ENCODE results near the gene RFX3. TPM values are rescaled to one million over a fixed set of nuclear protein-coding genes. Genes with fewer than 3 reads are reported as not detected.

The RFX3 gene
- total RNA-seq, 1 donor from 2014 or later = 1.6 TPM

DNA sequence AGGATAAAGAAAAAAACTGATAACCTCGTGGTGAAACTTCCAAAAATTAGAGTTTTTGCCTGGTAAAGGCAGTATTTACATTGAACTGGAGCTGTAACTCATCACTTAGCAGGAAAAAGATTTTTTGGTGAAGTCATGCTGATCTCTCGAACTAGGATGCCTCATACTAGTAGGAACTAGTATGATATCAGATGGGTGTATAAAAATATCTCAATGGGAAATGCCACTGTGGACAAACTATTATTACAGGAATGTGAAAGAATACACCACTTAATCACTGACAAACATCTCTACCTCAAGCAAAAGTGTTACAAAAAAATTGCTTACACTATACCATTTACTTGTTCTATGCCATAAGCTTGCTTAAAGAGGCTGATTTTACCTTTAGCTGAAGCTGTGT, 28.4 kb downstream of the RFX3 start:
- no peak overlapping the region for H3K4me3 ChIP-seq (ENCODE audit: low read depth, low read length)
- TF ChIP-seq, protein P1, sequence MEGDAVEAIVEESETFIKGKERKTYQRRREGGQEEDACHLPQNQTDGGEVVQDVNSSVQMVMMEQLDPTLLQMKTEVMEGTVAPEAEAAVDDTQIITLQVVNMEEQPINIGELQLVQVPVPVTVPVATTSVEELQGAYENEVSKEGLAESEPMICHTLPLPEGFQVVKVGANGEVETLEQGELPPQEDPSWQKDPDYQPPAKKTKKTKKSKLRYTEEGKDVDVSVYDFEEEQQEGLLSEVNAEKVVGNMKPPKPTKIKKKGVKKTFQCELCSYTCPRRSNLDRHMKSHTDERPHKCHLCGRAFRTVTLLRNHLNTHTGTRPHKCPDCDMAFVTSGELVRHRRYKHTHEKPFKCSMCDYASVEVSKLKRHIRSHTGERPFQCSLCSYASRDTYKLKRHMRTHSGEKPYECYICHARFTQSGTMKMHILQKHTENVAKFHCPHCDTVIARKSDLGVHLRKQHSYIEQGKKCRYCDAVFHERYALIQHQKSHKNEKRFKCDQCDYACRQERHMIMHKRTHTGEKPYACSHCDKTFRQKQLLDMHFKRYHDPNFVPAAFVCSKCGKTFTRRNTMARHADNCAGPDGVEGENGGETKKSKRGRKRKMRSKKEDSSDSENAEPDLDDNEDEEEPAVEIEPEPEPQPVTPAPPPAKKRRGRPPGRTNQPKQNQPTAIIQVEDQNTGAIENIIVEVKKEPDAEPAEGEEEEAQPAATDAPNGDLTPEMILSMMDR (conservative IDR thresholded peaks at IDR 0.05; ENCODE audit: low read depth, low read length) = no peak
- no peak for DNase-seq (ENCODE audit: low read depth)

DNA sequence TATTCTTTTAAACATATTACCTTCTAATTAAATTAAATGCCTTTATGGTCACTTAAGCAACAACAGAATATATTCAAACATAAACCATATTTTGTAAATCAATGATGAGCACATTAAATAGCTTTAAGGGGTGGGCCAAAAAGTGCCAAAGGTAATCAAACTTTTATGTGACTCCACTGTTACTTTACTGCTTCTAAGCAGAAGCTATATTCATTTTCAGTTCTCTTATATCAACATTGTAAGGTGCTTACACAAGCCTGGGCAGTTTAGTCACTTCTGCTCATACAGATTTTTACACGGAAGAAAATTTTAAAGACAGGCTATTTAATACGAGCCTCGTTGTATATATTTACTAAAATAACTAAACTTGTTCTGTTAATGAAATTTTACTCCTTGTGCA, 29.9 kb downstream of the RFX3 start:
- H3K4me3 ChIP-seq (ENCODE audit: low read depth, low read length) = no peak overlapping the region
- TF ChIP-seq, protein P1 (conservative IDR thresholded peaks at IDR 0.05; ENCODE audit: low read depth, low read length) = no peak
- no peak for DNase-seq (ENCODE audit: low read depth)

DNA sequence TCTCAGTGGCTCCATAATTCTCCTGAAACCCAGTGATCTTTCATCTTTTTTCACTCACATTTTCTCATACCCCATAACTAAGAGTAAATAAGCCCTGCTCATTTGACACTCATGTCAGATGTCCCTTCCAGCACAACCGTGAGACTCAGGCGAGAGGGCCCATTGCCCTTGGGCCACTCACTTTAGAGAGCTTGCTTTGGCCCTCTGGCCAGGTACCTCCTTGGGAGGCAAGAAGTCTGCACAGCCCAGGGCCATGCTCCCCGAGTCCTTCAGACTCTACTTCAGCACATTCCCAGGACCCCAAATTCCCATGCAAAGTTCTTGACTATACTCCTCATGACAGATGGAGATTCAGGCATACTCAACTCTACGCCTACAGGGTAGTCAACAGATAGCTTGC, 33.6 kb downstream of the RFX3 start:
- TF ChIP-seq, protein P1 (conservative IDR thresholded peaks at IDR 0.05; ENCODE audit: low read depth, low read length) = no peak
- no peak overlapping the region for H3K4me3 ChIP-seq (ENCODE audit: low read depth, low read length)
- no peak for DNase-seq (ENCODE audit: low read depth)

DNA sequence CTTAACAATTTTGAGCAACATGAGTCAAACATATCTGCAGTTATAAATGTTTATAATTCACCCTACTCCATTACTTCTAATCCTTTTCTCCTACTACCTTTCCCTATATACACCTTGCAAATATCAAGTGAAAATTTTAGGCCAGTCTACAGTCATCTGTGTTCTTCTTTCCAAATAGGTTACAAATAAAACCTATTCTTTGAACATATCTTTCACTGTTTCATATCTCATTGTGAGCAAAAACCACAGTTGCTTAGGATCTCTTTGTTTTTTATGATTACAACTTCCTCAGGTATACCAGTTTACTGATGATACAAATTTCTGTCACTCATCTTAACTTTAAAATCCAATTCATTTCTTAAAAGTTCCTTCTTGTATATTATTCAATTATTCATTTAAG, 34.4 kb downstream of the RFX3 start:
- TF ChIP-seq, protein P1 (conservative IDR thresholded peaks at IDR 0.05; ENCODE audit: low read depth, low read length) = no peak
- no peak for DNase-seq (ENCODE audit: low read depth)
- no peak overlapping the region for H3K4me3 ChIP-seq (ENCODE audit: low read depth, low read length)

DNA sequence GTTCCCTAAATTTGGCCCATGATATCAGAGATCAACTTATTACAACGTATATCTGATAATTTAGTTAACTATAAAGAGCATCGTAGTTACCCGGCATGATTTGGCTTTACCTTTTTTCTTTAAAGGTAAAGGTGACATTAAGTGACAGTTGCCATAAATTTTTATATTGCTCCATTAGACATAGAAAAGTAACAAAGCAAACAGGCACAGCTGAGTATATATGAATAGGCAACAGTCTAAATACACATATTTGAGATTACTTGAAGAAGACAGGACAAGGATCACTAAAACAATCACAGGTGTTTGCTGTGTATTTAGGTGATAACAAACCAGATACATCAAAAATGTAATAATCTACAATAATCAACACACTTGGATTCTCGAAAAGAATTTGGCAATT, 34.8 kb downstream of the RFX3 start:
- no peak for DNase-seq (ENCODE audit: low read depth)
- no peak overlapping the region for H3K4me3 ChIP-seq (ENCODE audit: low read depth, low read length)
- TF ChIP-seq, protein P1 (conservative IDR thresholded peaks at IDR 0.05; ENCODE audit: low read depth, low read length) = no peak

DNA sequence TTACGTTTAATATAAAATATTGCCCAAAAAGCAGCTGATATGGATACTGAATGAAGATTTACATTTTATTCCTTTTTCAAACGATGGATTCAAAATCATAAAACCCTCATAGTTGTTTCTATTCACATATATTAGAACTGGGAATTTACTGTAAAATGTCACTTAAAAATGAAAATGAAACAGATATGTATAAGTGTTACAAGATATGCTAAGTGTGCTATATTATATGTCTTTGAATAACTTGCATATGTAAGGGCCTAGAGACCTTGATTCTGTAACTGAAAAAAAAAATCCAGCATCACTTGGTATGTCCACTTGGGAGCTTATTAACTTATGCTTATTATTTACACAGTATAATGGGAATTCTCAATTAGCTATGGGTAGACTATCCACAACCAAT, 43.2 kb downstream of the RFX3 start:
- TF ChIP-seq, protein P1 (conservative IDR thresholded peaks at IDR 0.05; ENCODE audit: low read depth, low read length) = no peak
- no peak overlapping the region for H3K4me3 ChIP-seq (ENCODE audit: low read depth, low read length)
- DNase-seq (ENCODE audit: low read depth) = no peak

DNA sequence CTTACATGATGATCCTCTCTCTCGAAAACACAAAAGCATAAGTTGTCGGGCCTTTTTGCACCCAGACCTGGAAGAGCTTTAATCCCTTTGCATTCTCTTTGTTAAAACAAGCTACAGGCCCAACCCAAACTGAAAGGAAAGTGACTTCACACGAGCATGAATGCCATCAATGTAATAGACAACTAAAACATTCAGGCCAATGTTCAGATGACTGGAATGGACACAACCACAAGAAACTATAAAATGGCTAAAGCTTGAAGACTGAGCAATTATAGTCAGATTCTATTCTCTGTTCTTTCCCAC, 45.5 kb downstream of the RFX3 start:
- TF ChIP-seq, protein P1 (conservative IDR thresholded peaks at IDR 0.05; ENCODE audit: low read depth, low read length) = no peak
- no peak overlapping the region for H3K4me3 ChIP-seq (ENCODE audit: low read depth, low read length)
- DNase-seq (ENCODE audit: low read depth) = no peak
